Aorta (tissue), 5 donors: Measurements from ENCODE around the gene CFAP92. TPM values are rescaled to one million over a fixed set of nuclear protein-coding genes. Genes with fewer than 3 reads are reported as not detected.
A peak's percentile ranks its signal among the peaks of the same experiment; 100 is the strongest.

ENCODE experiments used
- ATAC-seq: fragments of 200-7000 bp; cut with Tn5 transposase; one replicate; pipeline ENCODE4 v1.9.1; 2022; ENCODE audit warnings: moderate library complexity; ENCODE audit not compliant: low FRiP score
- DNase-seq, 2 donors: peaks; one replicate each; pipeline ENCODE4 v3.0.0-alpha.2; 2020
- H3K27ac ChIP-seq, 2 donors: one replicate each; pipeline ENCODE4 v1.5.1; 2013; ENCODE audit warnings: low read length in 2 of 2, mild to moderate bottlenecking in 2 of 2, moderate library complexity in 2 of 2, control low read depth in 1 of 2, inconsistent platforms in 1 of 2, low read depth in 1 of 2
- H3K27me3 ChIP-seq, 2 donors: one replicate each; pipeline ENCODE4 v1.6.1; 2013; ENCODE audit warnings: control low read depth in 1 of 2, low read length in 1 of 2, mild to moderate bottlenecking in 1 of 2, moderate library complexity in 1 of 2; ENCODE audit not compliant: insufficient read depth in 2 of 2, control insufficient read depth in 1 of 2
- H3K36me3 ChIP-seq, 2 donors: one replicate each; pipeline ENCODE4 v1.6.1; 2013; ENCODE audit warnings: control low read depth in 1 of 2, low read length in 1 of 2, mild to moderate bottlenecking in 1 of 2; ENCODE audit not compliant: insufficient read depth in 2 of 2, control insufficient read depth in 1 of 2
- H3K4me1 ChIP-seq, 2 donors: one replicate each; pipeline ENCODE4 v1.6.1; 2013; ENCODE audit warnings: low read length in 2 of 2, control low read depth in 1 of 2, mild to moderate bottlenecking in 1 of 2, moderate library complexity in 1 of 2; ENCODE audit not compliant: insufficient read depth in 2 of 2, control insufficient read depth in 1 of 2
- H3K4me3 ChIP-seq, 2 donors: one replicate each; pipeline ENCODE4 v1.5.1; 2013; ENCODE audit warnings: low read length in 2 of 2, control low read depth in 1 of 2, mild to moderate bottlenecking in 1 of 2
- H3K9me3 ChIP-seq: one replicate; pipeline ENCODE4 v1.6.1; 2013; ENCODE audit warnings: mild to moderate bottlenecking, low read length; ENCODE audit not compliant: control insufficient read depth
- WGBS, 2 donors: extraction: QIAGEN DNeasy Blood & Tissue Kit; methylation state at CpG; one replicate each; pipeline ENCODE4 v1.1.7; 2013; 5-methylcytosine and 5-hydroxymethylcytosine counted together
- intact Hi-C, 2 donors: fragments of 100-400 bp; cut with DNase I; formaldehyde crosslinking; loops; one replicate each; pipeline versions ENCODE4 v1.14.2 to v1.15.0; 2022
- polyA plus RNA-seq, 2 donors: library from polyadenylated mRNA; stranded (reverse); fragments of 200-250 nt; gene quantifications; one replicate each; pipeline ENCODE4 v1.2.3, GENCODE V29; 2013
- total RNA-seq, 2 donors: library from RNA; stranded (reverse); fragmentation: NEBNext Ultra II Directional; extraction: Animal tissue kit (Norgen Biotek cat#: 25700); gene quantifications; one replicate each; pipeline ENCODE4 v1.2.1, GENCODE V29; 2021
- donor health status: healthy with polysubstance abuse.
- donor health status: Bipolar disorder and iron deficiency.
- donor health status: DM: no; HTN: no; CAD: no.
- donor health status: DM: no; HTN: no; CAD: no.
- donor health status: DM: yes; HTN: yes; CAD: no.

Gene CFAP92
- total and polyA plus RNA-seq, 4 donors: 0.62 to 1.2 TPM; not detected in 2

DNA sequence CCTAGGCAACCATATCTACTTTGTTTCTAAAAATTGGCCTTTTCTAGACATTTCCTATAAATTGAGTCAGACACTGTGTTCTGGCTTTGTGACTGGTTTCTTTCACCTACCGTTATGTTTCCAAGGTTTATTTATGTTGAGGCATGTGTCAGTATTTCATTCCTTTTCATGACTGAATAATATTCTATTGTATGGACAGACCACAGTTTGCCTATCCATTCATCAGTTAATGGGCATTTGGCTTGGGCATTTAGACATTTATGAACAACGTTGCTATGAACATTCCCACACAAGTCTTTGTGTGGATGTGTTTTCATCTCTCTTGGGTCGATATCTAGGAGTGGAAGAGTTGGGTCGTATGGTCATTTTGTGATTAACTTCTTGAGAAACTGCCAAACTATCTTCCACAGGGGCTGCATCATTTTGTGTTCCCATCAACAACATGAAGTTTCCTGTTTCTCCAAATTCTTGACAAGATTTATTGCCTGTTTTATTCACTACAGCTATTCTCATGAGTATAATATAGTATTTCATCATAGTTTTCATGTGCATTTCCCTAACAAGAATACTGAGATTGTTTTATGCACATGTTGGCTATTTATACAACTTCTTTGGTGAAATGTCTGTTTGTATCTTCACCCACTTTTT, 3.7 kb upstream of the CFAP92 start:
- ATAC-seq: no peak
- 84 to 85% methylated on average over 4 of the region's 4 CpGs for WGBS, 2 donors
- H3K9me3 ChIP-seq: no peaks in the 10 kb centered on the region
- intact Hi-C loops: loop anchor here in 1 of 2 donors (10.0 kb wide), 1 partner anchor 123 kb away; the partner anchor contains the start of gene ACAD9
- H3K27me3 ChIP-seq: no peaks in the 10 kb centered on the region
- H3K4me1 ChIP-seq: no peaks in the 10 kb centered on the region
- H3K36me3 ChIP-seq: no peaks in the 10 kb centered on the region
- H3K4me3 ChIP-seq: no peak overlapping the region
- no peak overlapping the region for H3K27ac ChIP-seq
- no peak for DNase-seq

DNA sequence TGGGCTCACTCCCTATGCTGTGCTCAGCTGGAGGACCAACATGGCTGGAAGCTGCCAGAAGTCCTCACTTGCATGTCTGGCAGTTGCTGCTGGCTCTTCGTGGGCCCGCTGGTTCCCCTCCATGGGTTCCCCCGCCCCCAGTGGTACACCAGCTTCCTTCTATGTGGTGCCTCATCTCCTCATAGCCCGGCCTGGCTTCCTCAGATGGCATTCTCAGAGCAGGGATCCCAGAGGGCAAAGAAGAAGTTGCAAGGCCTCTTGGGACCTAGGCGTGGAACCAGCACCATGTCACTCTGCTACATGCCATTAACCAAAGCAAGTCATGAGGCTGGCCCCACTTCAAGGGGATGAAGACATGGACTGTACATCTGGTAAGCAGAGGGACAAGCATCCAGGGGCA, 2.9 kb upstream of the CFAP92 start:
- ATAC-seq (no peak), DNase-seq (no peak)
- 91 to 93% methylated on average over 5 of the region's 5 CpGs for WGBS, 2 donors
- intact Hi-C loops: loop anchor here in 1 of 2 donors (10.0 kb wide), 1 partner anchor 122 kb away; the partner anchor contains the start of gene ACAD9
- H3K9me3 ChIP-seq: no peaks in the 10 kb centered on the region
- no peaks in the 10 kb centered on the region for H3K4me1 ChIP-seq
- no peak overlapping the region for H3K27ac ChIP-seq
- H3K36me3 ChIP-seq: no peaks in the 10 kb centered on the region
- no peak overlapping the region for H3K4me3 ChIP-seq
- H3K27me3 ChIP-seq: no peaks in the 10 kb centered on the region

DNA sequence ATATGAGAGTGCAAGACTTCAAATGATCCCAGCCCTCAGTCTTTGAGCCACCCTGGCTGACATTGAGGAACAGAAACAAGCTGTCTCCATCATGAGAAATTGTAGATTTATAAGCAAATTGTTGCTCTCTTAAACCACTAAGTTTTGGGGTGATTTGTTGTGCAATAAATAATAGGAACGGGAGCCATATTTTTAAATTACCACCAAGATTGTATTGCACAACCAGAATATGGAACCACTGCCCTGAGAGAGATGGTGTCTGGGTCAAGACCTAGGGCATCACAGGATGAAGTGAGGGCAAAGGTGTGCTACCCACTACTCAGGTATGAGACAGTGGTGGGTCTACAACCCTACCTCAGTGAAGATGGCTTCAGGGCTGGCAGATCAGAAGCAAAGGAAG, 2.3 kb upstream of the CFAP92 start:
- ATAC-seq: no peak
- no peaks in the 10 kb centered on the region for H3K36me3 ChIP-seq
- no peak overlapping the region for H3K4me3 ChIP-seq
- no peak for DNase-seq
- no peaks in the 10 kb centered on the region for H3K27me3 ChIP-seq
- H3K9me3 ChIP-seq: no peaks in the 10 kb centered on the region
- 91 to 100% methylated on average over 1 of the region's 1 CpG for WGBS, 2 donors
- no peak overlapping the region for H3K27ac ChIP-seq
- intact Hi-C loops: loop anchor here in 1 of 2 donors (10.0 kb wide), 1 partner anchor 121 kb away; the partner anchor contains the start of gene ACAD9
- H3K4me1 ChIP-seq: no peaks in the 10 kb centered on the region

DNA sequence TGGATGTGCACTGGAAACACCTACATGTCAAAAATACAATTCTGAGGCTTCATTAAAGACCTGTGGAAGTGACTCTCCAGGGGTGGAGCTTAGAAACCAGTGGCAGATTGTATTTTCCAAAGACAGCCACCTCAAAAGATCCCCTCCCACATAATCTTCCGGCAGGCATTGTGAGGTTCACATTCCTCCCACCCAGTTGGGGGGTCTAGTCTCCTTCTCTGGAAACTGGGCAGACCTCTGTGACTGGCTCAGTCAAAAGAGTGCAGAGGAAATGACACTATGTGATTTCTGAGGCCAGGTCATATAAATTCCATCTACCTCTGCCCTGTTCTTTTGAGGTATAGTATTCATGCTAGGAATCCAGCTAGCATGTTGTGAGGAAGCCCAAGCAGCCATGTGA, 1.9 kb upstream of the CFAP92 start:
- Histone ChIP-seq H3K36me3 (no peaks in the 10 kb centered on the region), H3K9me3 (no peaks in the 10 kb centered on the region), H3K27me3 (no peaks in the 10 kb centered on the region), H3K4me3 (no peak overlapping the region), H3K27ac (no peak overlapping the region), H3K4me1 (no peaks in the 10 kb centered on the region)
- no peak for DNase-seq
- no peak for ATAC-seq
- 94 to 100% methylated on average over 1 of the region's 1 CpG for WGBS, 2 donors
- intact Hi-C loops: loop anchor here in 1 of 2 donors (10.0 kb wide), 1 partner anchor 121 kb away; the partner anchor contains the start of gene ACAD9

DNA sequence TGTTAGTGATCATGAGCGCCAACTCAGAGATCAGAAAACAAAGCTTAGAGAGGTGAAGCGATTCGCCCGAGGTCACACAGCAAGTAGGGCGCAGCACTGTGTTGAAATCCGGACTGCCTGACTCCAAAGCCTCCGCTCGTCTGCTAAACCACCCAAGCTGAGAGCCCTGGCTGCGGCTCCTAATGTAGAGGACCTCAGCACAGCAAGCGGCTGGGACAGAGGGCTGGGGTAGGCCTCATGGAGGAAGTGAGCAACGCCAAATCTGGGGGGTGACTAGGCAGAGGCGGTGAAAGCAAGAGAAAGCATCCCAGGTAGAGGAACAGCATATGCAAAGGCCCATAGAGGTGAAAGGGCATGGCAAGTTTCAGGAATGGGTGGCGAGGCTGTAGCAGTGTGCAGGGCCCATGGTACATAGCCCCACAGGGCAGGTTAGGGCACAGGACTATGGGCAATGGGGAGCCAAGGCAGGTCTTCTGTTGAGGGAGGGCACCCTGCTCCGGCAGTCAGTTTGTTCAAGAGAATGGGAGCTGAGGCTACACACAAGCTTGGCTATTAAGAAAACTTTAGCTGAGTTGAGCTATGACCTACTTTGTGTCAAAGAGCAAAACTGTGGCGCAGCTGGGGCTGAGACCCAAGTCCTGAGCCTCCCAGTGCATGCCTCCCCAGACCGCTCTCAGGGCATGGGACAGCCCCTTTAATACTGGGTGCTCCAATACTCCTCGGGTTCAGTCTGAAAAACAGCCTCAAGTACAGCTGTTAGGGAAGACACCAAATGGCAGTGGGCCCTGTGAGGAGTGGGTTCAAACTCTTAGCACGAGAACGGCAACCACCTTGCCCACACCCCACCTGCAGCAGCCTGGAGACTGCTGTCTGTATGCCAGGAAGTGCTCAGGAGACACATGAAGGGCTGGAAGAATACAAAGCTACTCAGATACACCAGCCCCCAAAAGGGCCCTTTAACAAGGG, 988 bp upstream of the CFAP92 start:
- no peaks in the 10 kb centered on the region for H3K27me3 ChIP-seq
- no peak overlapping the region for H3K27ac ChIP-seq
- H3K4me1 ChIP-seq: no peaks in the 10 kb centered on the region
- no peak for ATAC-seq
- DNase-seq: no peak
- H3K36me3 ChIP-seq: no peaks in the 10 kb centered on the region
- WGBS, 2 donors: 80 to 85% methylated on average over 19 of the region's 19 CpGs
- no peaks in the 10 kb centered on the region for H3K9me3 ChIP-seq
- intact Hi-C loops: loop anchor here in 1 of 2 donors (10.0 kb wide), 1 partner anchor 120 kb away; the partner anchor contains the start of gene ACAD9
- no peak overlapping the region for H3K4me3 ChIP-seq

DNA sequence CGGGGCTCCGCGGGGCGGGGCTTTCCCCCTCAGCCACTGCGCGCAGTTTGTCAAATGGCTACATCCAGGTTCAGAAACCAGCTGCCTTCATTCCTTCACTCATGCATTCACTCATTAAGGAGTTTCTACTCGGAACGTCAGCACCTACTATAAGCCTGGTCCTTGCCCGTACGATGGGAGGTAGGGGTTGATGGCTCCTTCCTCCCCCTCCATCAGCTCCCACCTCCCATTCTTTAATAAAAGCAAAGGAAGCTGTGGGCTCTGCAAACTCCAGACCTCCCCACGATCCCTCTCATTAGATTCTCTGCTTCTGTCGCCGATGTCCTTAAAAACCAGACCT, 267 bp upstream of the CFAP92 start:
- no peaks in the 10 kb centered on the region for H3K9me3 ChIP-seq
- H3K4me1 ChIP-seq: no peaks in the 10 kb centered on the region
- no peak overlapping the region for H3K27ac ChIP-seq
- WGBS, 2 donors: 5 to 6% methylated on average over 9 to 13 of the region's 13 CpGs
- H3K27me3 ChIP-seq: no peaks in the 10 kb centered on the region
- no peak for DNase-seq
- intact Hi-C loops: loop anchor here in 1 of 2 donors (10.0 kb wide), 1 partner anchor 119 kb away; the partner anchor contains the start of gene ACAD9
- H3K4me3 ChIP-seq: peak overlapping the region in 1 of 2 donors; percentile 44
- ATAC-seq: no peak
- H3K36me3 ChIP-seq: no peaks in the 10 kb centered on the region

DNA sequence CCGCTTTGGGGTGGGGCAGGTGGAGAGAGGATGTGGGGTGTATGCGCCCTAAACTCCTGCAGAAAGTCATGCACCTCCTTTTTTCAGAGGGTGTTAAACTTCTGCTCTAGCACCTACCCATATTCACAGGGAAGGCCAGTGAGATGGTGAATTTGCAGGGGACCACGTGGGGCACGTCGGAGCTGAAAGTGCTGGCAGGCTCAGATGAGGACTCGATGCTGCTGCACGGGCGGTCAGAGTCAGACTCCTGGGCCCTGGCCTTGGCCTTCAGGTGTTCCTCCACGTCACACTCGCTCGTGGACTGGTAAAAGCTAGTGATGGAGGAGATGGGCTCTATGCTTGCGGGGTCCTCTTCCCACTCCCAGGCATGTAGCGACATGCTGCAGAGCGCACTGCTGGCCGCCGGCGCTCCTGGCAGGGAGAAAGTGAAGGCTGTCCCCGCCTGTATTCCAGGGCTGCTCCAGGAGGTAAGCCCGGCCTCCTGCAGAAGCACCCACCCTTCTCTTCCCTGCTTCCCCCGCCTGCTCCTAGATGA, 883 bp downstream of the CFAP92 start:
- no peak overlapping the region for H3K4me3 ChIP-seq
- 32 to 43% methylated on average over 20 of the region's 20 CpGs for WGBS, 2 donors

DNA sequence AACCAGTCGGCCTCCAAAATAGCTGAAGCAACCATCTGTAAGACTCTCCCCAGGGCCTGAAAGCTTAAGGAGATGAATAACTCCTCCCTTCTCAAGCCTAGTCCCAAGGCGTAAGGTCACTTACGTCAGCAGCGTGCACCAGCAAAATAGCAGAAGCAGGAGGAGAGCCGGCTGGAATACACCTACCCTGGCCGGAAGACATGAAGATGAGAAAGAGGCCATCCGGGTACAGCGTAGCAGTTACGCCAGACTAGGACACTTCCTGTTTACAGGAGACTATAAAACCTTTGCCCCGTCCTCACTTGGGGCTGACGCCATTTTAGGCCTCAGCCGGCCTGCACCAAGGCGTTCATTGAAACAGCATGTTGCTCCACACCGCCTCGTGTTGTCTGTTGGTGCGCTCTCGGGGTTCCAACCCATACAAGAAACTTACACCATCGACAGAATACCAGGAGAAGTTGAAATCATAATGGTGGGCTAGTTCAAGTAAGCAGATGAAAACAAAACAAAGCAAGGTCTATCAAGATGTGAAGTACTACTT, 2.5 kb downstream of the CFAP92 start:
- no peak overlapping the region for H3K27ac ChIP-seq
- WGBS, 2 donors: 93 to 94% methylated on average over 18 of the region's 18 CpGs

More for the DNA sequence above, 883 bp downstream of the CFAP92 start:
- no peaks in the 10 kb centered on the region for H3K36me3 ChIP-seq
- H3K27me3 ChIP-seq: no peaks in the 10 kb centered on the region
- DNase-seq (no peak), ATAC-seq (peak; percentile 45)
- intact Hi-C loops: loop anchor here in 1 of 2 donors (10.0 kb wide), 1 partner anchor 118 kb away; the partner anchor contains the start of gene ACAD9
- H3K4me1 ChIP-seq: no peaks in the 10 kb centered on the region
- H3K27ac ChIP-seq: no peak overlapping the region
- no peaks in the 10 kb centered on the region for H3K9me3 ChIP-seq

More for the DNA sequence above, 2.5 kb downstream of the CFAP92 start:
- DNase-seq: no peak
- ATAC-seq: no peak
- Histone ChIP-seq H3K4me3 (no peak overlapping the region), H3K27me3 (no peaks in the 10 kb centered on the region), H3K4me1 (no peaks in the 10 kb centered on the region), H3K9me3 (no peaks in the 10 kb centered on the region), H3K36me3 (no peaks in the 10 kb centered on the region)
- intact Hi-C loops: loop anchor here in 1 of 2 donors (10.0 kb wide), 1 partner anchor 117 kb away; the partner anchor contains the start of gene ACAD9
